Endothelial cell of umbilical vein (primary cell): ENCODE results near the gene DEFB113. TPM values are rescaled to one million over a fixed set of nuclear protein-coding genes. Genes with fewer than 3 reads are reported as not detected.

Experiments
- BruUV-seq: library from RNA; stranded (reverse); fragments of 400-500 nt; replicated peaks from 2 replicates; lab custom pipeline; 2021; lab: Mats Ljungman, UMichigan
- CTCF ChIA-PET: fragments of 300-600, 350-600 bp; sonication (Branson Sonifier 250); formaldehyde crosslinking; loops from one replicate; lab custom pipeline; 2021; ENCODE audit warnings: antibody characterized with exemption, inconsistent platforms; lab: Charles Lee
- POLR2A ChIA-PET: fragments of 300-600, 350-600 bp; sonication (Branson Sonifier 250); formaldehyde crosslinking; loops from one replicate; lab custom pipeline; 2021; ENCODE audit warnings: antibody characterized with exemption, inconsistent platforms; lab: Charles Lee
- DNase-seq: peaks from one replicate; pipeline ENCODE4 v3.0.0-alpha.2; 2011; ENCODE audit warnings: low read depth, low spot score
- FAIRE-seq: peaks from 2 replicates; lab custom pipeline; 2011; peaks lifted over from hg19 to GRCh38; lab: Jason Lieb, UNC
- H2AFZ ChIP-seq: 2 replicates; pipeline ENCODE4 v1.6.0; 2012; ENCODE audit warnings: low read depth, low read length, control low read depth, inconsistent platforms
- H3K27ac ChIP-seq: 2 replicates; pipeline ENCODE4 v1.5.1; 2011; ENCODE audit warnings: low read depth, mild to moderate bottlenecking, control low read depth, low read length, moderate library complexity; ENCODE audit not compliant: insufficient read depth
- H3K27me3 ChIP-seq, 2 experiments: 2 replicates each; pipeline versions ENCODE4 v1.6.0 to v1.6.1; 2011; ENCODE audit warnings: low read length in 2 of 2, mixed read lengths in 1 of 2; ENCODE audit not compliant: control insufficient read depth in 2 of 2, insufficient read depth in 2 of 2
- H3K36me3 ChIP-seq, 2 experiments: 2 replicates in 1 of 2; 3 replicates in 1 of 2; pipeline ENCODE4 v1.5.1; 2011; ENCODE audit warnings: low read length in 2 of 2, mild to moderate bottlenecking in 1 of 2, moderate library complexity in 1 of 2; ENCODE audit not compliant: control insufficient read depth in 2 of 2, insufficient read depth in 2 of 2; ENCODE audit errors: extremely low read depth in 1 of 2
- H3K4me1 ChIP-seq: 3 replicates; pipeline ENCODE4 v1.5.1; 2011; ENCODE audit warnings: mild to moderate bottlenecking, low read length; ENCODE audit not compliant: control insufficient read depth, insufficient read depth; ENCODE audit errors: extremely low read depth
- H3K4me2 ChIP-seq: 2 replicates; pipeline ENCODE4 v1.6.1; 2011; ENCODE audit warnings: low read length, control low read depth, mixed read lengths; ENCODE audit not compliant: insufficient read depth
- H3K4me3 ChIP-seq, 3 experiments: fragments of 200-600 bp in 1 of 3; sonication (generic), shearing (Covaris generic) in 1 of 3; replicated peaks in 1 of 3; 2 replicates each; pipeline ENCODE4 v1.5.1; 2011 to 2016; ENCODE audit warnings: control low read depth in 3 of 3, low read length in 3 of 3, mild to moderate bottlenecking in 2 of 3, inconsistent platforms in 1 of 3, low read depth in 1 of 3, moderate library complexity in 1 of 3; ENCODE audit not compliant: insufficient read depth in 1 of 3
- H3K79me2 ChIP-seq: 2 replicates; pipeline ENCODE4 v1.6.0; 2012; ENCODE audit warnings: low read length, inconsistent platforms; ENCODE audit not compliant: control insufficient read depth, insufficient read depth
- H3K9ac ChIP-seq: replicated peaks from 2 replicates; pipeline ENCODE3; 2011; ENCODE audit warnings: low read length, control low read depth; ENCODE audit not compliant: insufficient read depth; ENCODE audit errors: extremely low read depth
- H3K9me1 ChIP-seq: replicated peaks from 3 replicates; pipeline ENCODE4 v1.6.0; 2011; ENCODE audit warnings: mild to moderate bottlenecking, low read length; ENCODE audit not compliant: control insufficient read depth, insufficient read depth; ENCODE audit errors: extremely low read depth
- H3K9me3 ChIP-seq: replicated peaks from 2 replicates; pipeline ENCODE4 v1.5.1; 2012; ENCODE audit warnings: low read length, inconsistent platforms; ENCODE audit not compliant: control insufficient read depth, insufficient read depth
- H4K20me1 ChIP-seq: replicated peaks from 2 replicates; pipeline ENCODE3; 2011; ENCODE audit warnings: mild to moderate bottlenecking, low read length; ENCODE audit not compliant: control insufficient read depth, insufficient read depth; ENCODE audit errors: extremely low read depth
- EZH2 ChIP-seq: IDR thresholded peaks from 2 replicates; pipeline ENCODE4 v1.6.1; 2012; ENCODE audit warnings: borderline replicate concordance, low read depth, mild to moderate bottlenecking, moderate library complexity, low read length, inconsistent platforms; ENCODE audit not compliant: severe bottlenecking
- FOS ChIP-seq: IDR thresholded peaks from 2 replicates; pipeline ENCODE4 v1.6.1; 2011; ENCODE audit warnings: mild to moderate bottlenecking, low read length, moderate library complexity, borderline replicate concordance; ENCODE audit not compliant: insufficient read depth
- GATA2 ChIP-seq: IDR thresholded peaks from 2 replicates; pipeline ENCODE4 v1.7.0; 2011; ENCODE audit warnings: low read depth, mild to moderate bottlenecking, moderate library complexity, mixed read lengths, low read length; ENCODE audit not compliant: insufficient read length, insufficient read depth
- JUN ChIP-seq: IDR thresholded peaks from 2 replicates; pipeline ENCODE4 v1.6.1; 2011; ENCODE audit warnings: borderline replicate concordance, low read depth; ENCODE audit not compliant: insufficient read length, insufficient read depth
- MAX ChIP-seq: IDR thresholded peaks from 2 replicates; pipeline ENCODE4 v1.6.1; 2011; ENCODE audit not compliant: insufficient read depth, insufficient read length
- MYC ChIP-seq: IDR thresholded peaks from one replicate; pipeline ENCODE4 v1.6.1; 2011; ENCODE audit warnings: mild to moderate bottlenecking, low read depth, low read length
- POLR2A ChIP-seq: IDR thresholded peaks from 2 replicates; pipeline ENCODE4 v1.6.1; 2012; ENCODE audit warnings: low read depth, mild to moderate bottlenecking, control low read depth, low read length
- POLR2AphosphoS5 ChIP-seq: IDR thresholded peaks from 2 replicates; pipeline ENCODE4 v1.6.1; 2012; ENCODE audit warnings: low read depth, mild to moderate bottlenecking, control low read depth, low read length, moderate library complexity; ENCODE audit not compliant: insufficient read depth
- dilution Hi-C: fragments of 300-500 bp; cut with MboI; formaldehyde crosslinking; loops from one replicate; pipeline ENCODE4 v1.15.0; 2019; ENCODE audit warnings: low sequenced_read_pairs; ENCODE audit not compliant: extremely low pct_ligation_motif_present
- intact Hi-C: fragments of 100-400 bp; cut with micrococcal nuclease; formaldehyde crosslinking; loops from one replicate; pipeline ENCODE4 v1.10.0; 2022
- polyA plus RNA-seq, 4 experiments: library from polyadenylated mRNA; depleted of rRNA in 3 of 4; stranded (reverse) in 3 of 4; unstranded in 1 of 4; fragments of >200 nt; gene quantifications; 2 replicates each; pipeline versions ENCODE4 v1.2.1 to v1.2.3, GENCODE V29; 2011 to 2012; ENCODE audit warnings: missing spikeins in 1 of 4
- total RNA-seq: library from RNA; stranded (reverse); gene quantifications from 2 replicates; pipeline ENCODE4 v1.2.3, GENCODE V29; 2021
- TF ChIP-seq, protein P1 (sequence below), 2 donors: IDR thresholded peaks; 1 replicate in 1 of 2; 2 replicates in 1 of 2; pipeline ENCODE4 v1.5.1; 2011; ENCODE audit warnings: low read length in 2 of 2, mild to moderate bottlenecking in 2 of 2, moderate library complexity in 2 of 2, control low read depth in 1 of 2, inconsistent platforms in 1 of 2, low read depth in 1 of 2; ENCODE audit not compliant: insufficient read depth in 1 of 2; ENCODE audit errors: extremely low read depth in 1 of 2

DEFB113 gene
- total and polyA plus RNA-seq, 2 donors (not counting 3 experiments of a cell fraction or from before 2014, with no cell fraction given) = not detected

DNA sequence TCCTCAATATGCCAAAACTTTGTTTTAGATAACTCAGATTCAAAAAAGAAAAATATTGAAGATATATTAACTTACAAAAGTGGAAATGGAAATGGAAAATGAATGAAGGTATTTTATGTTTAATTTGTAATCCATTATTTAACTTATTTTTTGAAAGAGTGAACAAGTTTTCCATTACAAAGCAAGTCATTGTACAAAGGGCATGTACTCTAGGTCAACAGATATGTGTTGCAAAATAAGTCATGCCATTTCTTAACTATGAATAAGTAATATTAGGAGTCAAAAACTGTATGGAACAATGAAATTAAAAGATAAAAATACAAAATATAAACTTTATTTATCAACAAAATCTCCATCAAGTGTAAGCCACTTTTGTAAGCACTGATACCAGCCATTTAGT lies 25.9 kb upstream of the DEFB113 start:
- intact Hi-C loops = no loop called here
- Histone ChIP-seq H3K4me1 (no peaks in the 10 kb centered on the region), H3K27ac (no peak overlapping the region), H3K27me3 (no peaks in the 10 kb centered on the region), H3K9me3 (no peaks in the 10 kb centered on the region), H3K9me1 (no peaks in the 10 kb centered on the region), H2AFZ (no peak overlapping the region), H4K20me1 (no peaks in the 10 kb centered on the region), H3K4me3 (no peak overlapping the region), H3K79me2 (no peaks in the 10 kb centered on the region), H3K36me3 (no peaks in the 10 kb centered on the region), H3K9ac (no peak overlapping the region), H3K4me2 (no peak overlapping the region)
- dilution Hi-C loops = no loop called here
- TF ChIP-seq, protein P1, sequence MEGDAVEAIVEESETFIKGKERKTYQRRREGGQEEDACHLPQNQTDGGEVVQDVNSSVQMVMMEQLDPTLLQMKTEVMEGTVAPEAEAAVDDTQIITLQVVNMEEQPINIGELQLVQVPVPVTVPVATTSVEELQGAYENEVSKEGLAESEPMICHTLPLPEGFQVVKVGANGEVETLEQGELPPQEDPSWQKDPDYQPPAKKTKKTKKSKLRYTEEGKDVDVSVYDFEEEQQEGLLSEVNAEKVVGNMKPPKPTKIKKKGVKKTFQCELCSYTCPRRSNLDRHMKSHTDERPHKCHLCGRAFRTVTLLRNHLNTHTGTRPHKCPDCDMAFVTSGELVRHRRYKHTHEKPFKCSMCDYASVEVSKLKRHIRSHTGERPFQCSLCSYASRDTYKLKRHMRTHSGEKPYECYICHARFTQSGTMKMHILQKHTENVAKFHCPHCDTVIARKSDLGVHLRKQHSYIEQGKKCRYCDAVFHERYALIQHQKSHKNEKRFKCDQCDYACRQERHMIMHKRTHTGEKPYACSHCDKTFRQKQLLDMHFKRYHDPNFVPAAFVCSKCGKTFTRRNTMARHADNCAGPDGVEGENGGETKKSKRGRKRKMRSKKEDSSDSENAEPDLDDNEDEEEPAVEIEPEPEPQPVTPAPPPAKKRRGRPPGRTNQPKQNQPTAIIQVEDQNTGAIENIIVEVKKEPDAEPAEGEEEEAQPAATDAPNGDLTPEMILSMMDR (IDR thresholded peaks at IDR 0.05; ENCODE audit: extremely low read depth in 1 of 2, insufficient read depth in 1 of 2, low read depth in 1 of 2, low read length in 2 of 2) = no peak
- no peak for TF ChIP-seq FOS
- no peak for TF ChIP-seq MAX
- no peak for TF ChIP-seq JUN
- no peak for TF ChIP-seq GATA2
- TF ChIP-seq MYC = no peak
- no peak for TF ChIP-seq POLR2AphosphoS5
- no peak for TF ChIP-seq POLR2A
- TF ChIP-seq EZH2 = no peak
- DNase-seq (no peak), FAIRE-seq (no peak)
- CTCF ChIA-PET = no interaction called here
- POLR2A ChIA-PET = no interaction called here
- BruUV-seq = no TSS peak
